HepG2 (cell line): Measurements from ENCODE around the gene MAPK7. TPM values are rescaled to one million over a fixed set of nuclear protein-coding genes. Genes with fewer than 3 reads are reported as not detected.

Experiments
- ATAC-seq: fragments of 200-7000 bp; cut with Tn5 transposase; 3 replicates; pipeline ENCODE4 v1.9.1; 2020; ENCODE audit warnings: mild to moderate bottlenecking, moderate library complexity
- BruUV-seq: library from RNA; stranded (reverse); fragments of 400-500 nt; replicated peaks from 2 replicates; lab custom pipeline; 2021; lab: Mats Ljungman, UMichigan
- CTCF ChIA-PET: fragments of 300-600 bp; formaldehyde crosslinking; extraction: SDS; loops from one replicate; lab custom pipeline; 2021; ENCODE audit warnings: low total read pairs, inconsistent platforms, low intra/inter-chr PET ratio; lab: Yijun Ruan, JAX
- POLR2A ChIA-PET: fragments of 350-600 bp; sonication (Branson Sonifier 250); formaldehyde crosslinking; loops from one replicate; lab custom pipeline; 2020; ENCODE audit warnings: antibody characterized with exemption, inconsistent platforms; lab: Yijun Ruan, JAX
- DNase-seq: peaks from one replicate; pipeline ENCODE4 v3.0.0-alpha.2; 2015; ENCODE audit warnings: low spot score
- FAIRE-seq: peaks from 3 replicates; lab custom pipeline; 2011; peaks lifted over from hg19 to GRCh38; lab: Jason Lieb, UNC
- H2AFZ ChIP-seq: one replicate; pipeline ENCODE4 v1.6.1; 2011; ENCODE audit warnings: low read length, inconsistent platforms
- H3K27ac ChIP-seq: fragments of 300-600 bp; 3 replicates; pipeline ENCODE4 v1.8.0; 2011; ENCODE audit warnings: mixed run types, mild to moderate bottlenecking, mixed read lengths, low read length, inconsistent platforms; ENCODE audit not compliant: insufficient read depth; ENCODE audit errors: extremely low read length
- H3K27me3 ChIP-seq, 2 experiments: fragments of 200-600 bp in 1 of 2; 2 replicates in 1 of 2; 3 replicates in 1 of 2; pipeline versions ENCODE4 v1.6.0 to v1.8.0; 2011; ENCODE audit warnings: low read length in 2 of 2, mild to moderate bottlenecking in 2 of 2, moderate library complexity in 2 of 2, inconsistent platforms in 1 of 2; ENCODE audit not compliant: insufficient read depth in 2 of 2, control insufficient read depth in 1 of 2
- H3K36me3 ChIP-seq, 2 experiments: fragments of 200-600 bp in 1 of 2; replicated peaks in 1 of 2; 2 replicates in 1 of 2; 3 replicates in 1 of 2; pipeline versions ENCODE4 v1.5.1 to v1.8.0; 2011; ENCODE audit warnings: low read length in 2 of 2, inconsistent platforms in 1 of 2; ENCODE audit not compliant: insufficient read depth in 2 of 2, control insufficient read depth in 1 of 2
- H3K4me1 ChIP-seq: 2 replicates; pipeline ENCODE4 v1.5.1; 2012; ENCODE audit warnings: low read length, inconsistent platforms; ENCODE audit not compliant: insufficient read depth
- H3K4me2 ChIP-seq: 2 replicates; pipeline ENCODE4 v1.6.0; 2011; ENCODE audit warnings: low read depth, low read length, inconsistent platforms
- H3K4me3 ChIP-seq, 3 experiments: fragments of 200-600 bp in 1 of 3; sonication (generic), shearing (Covaris generic) in 1 of 3; replicated peaks in 1 of 3; 2 replicates each; pipeline ENCODE4 v1.5.1; 2011 to 2016; ENCODE audit warnings: low read length in 3 of 3, inconsistent platforms in 2 of 3, low read depth in 2 of 3, mild to moderate bottlenecking in 2 of 3, control low read depth in 1 of 3, mixed read lengths in 1 of 3; ENCODE audit not compliant: insufficient read depth in 1 of 3
- H3K79me2 ChIP-seq: one replicate; pipeline ENCODE4 v1.6.1; 2011; ENCODE audit warnings: low read length, inconsistent platforms; ENCODE audit not compliant: insufficient read depth
- H3K9ac ChIP-seq: 2 replicates; pipeline ENCODE4 v1.6.0; 2011; ENCODE audit warnings: mild to moderate bottlenecking, low read depth, low read length, inconsistent platforms; ENCODE audit not compliant: insufficient read depth
- H3K9me3 ChIP-seq: 2 replicates; pipeline ENCODE4 v1.5.1; 2012; ENCODE audit warnings: mild to moderate bottlenecking, low read length
- H4K20me1 ChIP-seq: 2 replicates; pipeline ENCODE4 v1.6.0; 2011; ENCODE audit warnings: inconsistent platforms, mild to moderate bottlenecking, low read length, moderate library complexity; ENCODE audit not compliant: insufficient read depth
- DMTF1 ChIP-seq: sonication (generic); formaldehyde crosslinking; IDR thresholded peaks from 2 replicates; pipeline ENCODE4 v1.4.0; 2020; ENCODE audit warnings: mild to moderate bottlenecking, missing genetic modification reagents
- ELF1 ChIP-seq: sonication (generic); formaldehyde crosslinking; IDR thresholded peaks from 2 replicates; pipeline ENCODE4 v1.4.0; 2020; ENCODE audit warnings: missing genetic modification reagents
- FOSL1 ChIP-seq: sonication (generic); formaldehyde crosslinking; IDR thresholded peaks from 2 replicates; pipeline ENCODE4 v1.9.0; 2021; ENCODE audit warnings: missing genetic modification reagents, borderline replicate concordance
- ZC3H13 ChIP-seq: sonication (generic); formaldehyde crosslinking; IDR thresholded peaks from 2 replicates; pipeline ENCODE4 v1.8.1; 2023; ENCODE audit warnings: mild to moderate bottlenecking, missing genetic modification reagents, moderate library complexity
- ZNF260 ChIP-seq: sonication (generic); formaldehyde crosslinking; IDR thresholded peaks from 2 replicates; pipeline ENCODE4 v1.4.0; 2020; ENCODE audit warnings: missing genetic modification reagents, low read depth, mild to moderate bottlenecking, borderline replicate concordance
- ZNF589 ChIP-seq: sonication (generic); formaldehyde crosslinking; conservative IDR thresholded peaks from 2 replicates; pipeline ENCODE4 v1.8.0; 2022; ENCODE audit warnings: mild to moderate bottlenecking, moderate library complexity, missing genetic modification reagents
- ZNF607 ChIP-seq: sonication (generic); formaldehyde crosslinking; IDR thresholded peaks from 2 replicates; pipeline ENCODE4 v1.5.1; 2020; ENCODE audit warnings: missing genetic modification reagents, mild to moderate bottlenecking, borderline replicate concordance
- ZNF773 ChIP-seq: sonication (generic); formaldehyde crosslinking; IDR thresholded peaks from 2 replicates; pipeline ENCODE4 v1.4.0; 2020; ENCODE audit warnings: missing genetic modification reagents, borderline replicate concordance
- WGBS: methylation state at CpG from one replicate; pipeline ENCODE4 v1.1.6; 2017; ENCODE audit warnings: low lambda C conversion rate; 5-methylcytosine and 5-hydroxymethylcytosine counted together
- in situ Hi-C: cut with HindIII; loops from 2 replicates; pipeline ENCODE4 v1.10.0; 2017; ENCODE audit warnings: low pct_unique_long_range_greater_than_20kb; ENCODE audit not compliant: extremely low pct_ligation_motif_present
- intact Hi-C: fragments of 100-400 bp; cut with micrococcal nuclease; formaldehyde crosslinking; loops from one replicate; pipeline ENCODE4 v1.10.0; 2022; ENCODE audit not compliant: unreplicated experiment
- polyA plus RNA-seq, 8 experiments: library from polyadenylated mRNA; depleted of rRNA in 3 of 8; stranded (reverse) in 7 of 8; unstranded in 1 of 8; fragments of >200 nt; fragmentation: Illumina TruSeq in 4 of 8; extraction: Trizol in 4 of 8; gene quantifications; 2 replicates each; pipeline versions ENCODE4 v1.2.1 to v1.2.3, GENCODE V29; 2011 to 2016; ENCODE audit warnings: low read depth in 4 of 8, missing spikeins in 1 of 8, mixed read lengths in 1 of 8; ENCODE audit not compliant: insufficient read depth in 1 of 8
- total RNA-seq, 5 experiments: library from RNA; depleted of rRNA; stranded (reverse); fragments of >200 nt; fragmentation: Illumina TruSeq; extraction: Trizol; gene quantifications; 2 replicates each; pipeline ENCODE4 v1.2.3, GENCODE V29; 2016; ENCODE audit warnings: low read depth in 1 of 5

The MAPK7 gene
- total and polyA plus RNA-seq, 2 of the 13 experiments (the other 11 are each of a cell fraction or from before 2014, with no cell fraction given): 2.9 to 5.9 TPM

GRCh38 chr17:19381361-19381740 lies 3.1 kb downstream of the MAPK7 start:
- H3K4me2 ChIP-seq: no peak overlapping the region
- DNase-seq: no peak
- H3K4me3 ChIP-seq: no peak overlapping the region
- H3K9ac ChIP-seq: no peak overlapping the region
- no peak overlapping the region for H3K27ac ChIP-seq
- in situ Hi-C loops: no loop called here
- no peaks in the 10 kb centered on the region for H3K9me3 ChIP-seq
- H3K4me1 ChIP-seq: peaks cover 38% of the 10 kb centered on the region
- FAIRE-seq: no peak
- WGBS: 92% methylated on average over 6 of the region's 7 CpGs
- no peaks in the 10 kb centered on the region for H4K20me1 ChIP-seq
- H3K79me2 ChIP-seq: peaks cover 12% of the 10 kb centered on the region
- CTCF ChIA-PET: no interaction called here
- no TSS peak for BruUV-seq
- POLR2A ChIA-PET: no interaction called here
- H3K27me3 ChIP-seq: peaks cover 0 to 2% of the 10 kb centered on the region in 2 experiments; a peak in 1 of 5 replicates
- H2AFZ ChIP-seq: no peak overlapping the region
- TF ChIP-seq ELF1 (no peak), ZNF589 (CRISPR knock-in tag) (no peak), FOSL1 (CRISPR knock-in tag) (no peak), ZNF607 (CRISPR knock-in tag) (no peak), ZNF260 (CRISPR knock-in tag) (no peak), ZC3H13 (CRISPR knock-in tag) (peak; percentile 5; the same call in 1 of the 2 replicates), DMTF1 (CRISPR knock-in tag) (no peak), ZNF773 (CRISPR knock-in tag) (no peak)
- peaks cover 13 to 41% of the 10 kb centered on the region in 2 experiments for H3K36me3 ChIP-seq
- intact Hi-C loops: no loop called here
- ATAC-seq: no peak
